Measurements from ENCODE around the gene SLC9C2. TPM values are rescaled to one million over a fixed set of nuclear protein-coding genes. Genes with fewer than 3 reads are reported as not detected.
"Not testable (repeated sequence)": the region's sequence is repeated elsewhere in the genome, so short reads cannot be mapped to it uniquely, and the experiment has no call there.

The SLC9C2 gene
- polyA plus RNA-seq, 1 experiment, result not detected

DNA sequence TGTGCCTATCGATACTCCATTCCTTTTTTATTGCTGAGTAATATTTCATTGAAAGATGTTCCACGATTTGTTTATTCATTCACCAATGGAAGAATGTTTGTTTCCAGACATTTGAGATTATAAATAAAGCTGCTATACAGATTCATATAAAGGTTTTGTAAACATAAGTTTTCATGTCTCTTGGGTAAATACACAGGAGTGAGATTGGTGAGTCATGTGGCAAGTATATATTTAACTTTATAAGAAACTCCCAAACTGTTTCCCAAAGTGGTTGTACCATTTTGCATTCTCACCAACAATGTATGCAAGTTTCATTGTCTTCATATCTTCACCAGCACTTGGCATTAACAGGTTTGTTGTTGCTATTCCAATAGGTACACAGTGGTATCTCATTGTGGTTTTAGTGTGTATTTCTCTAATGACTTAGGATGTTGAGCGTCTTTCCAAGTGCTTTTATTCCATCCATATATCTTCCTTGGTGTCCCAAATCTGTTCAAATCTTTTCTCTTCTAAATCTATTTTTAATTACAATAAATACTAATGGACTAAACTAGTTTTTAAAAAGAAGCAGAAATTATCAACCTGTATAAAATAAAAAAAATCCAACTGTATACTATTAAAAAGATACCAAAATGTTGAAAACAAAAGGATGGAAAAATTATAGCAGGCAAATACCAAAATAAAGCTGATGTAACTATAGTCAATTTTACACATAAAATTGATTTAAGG, 6.6 kb downstream of the SLC9C2 start:
- ChIA-PET POLR2A (no interaction called here), CTCF (no interaction called here)

GRCh38 chr1:173591138-173591537, 11.7 kb downstream of the SLC9C2 start:
- H3K27me3 ChIP-seq (ENCODE audit: control insufficient read depth, insufficient read depth, low read length); H3K4me3 ChIP-seq (ENCODE audit: low read depth, low read length); H3K27ac ChIP-seq (ENCODE audit: low read depth, low read length); DNase-seq (ENCODE audit: low read depth, low spot score); CTCF ChIA-PET; H3K9me3 ChIP-seq (ENCODE audit: control insufficient read depth, insufficient read depth, low read length); POLR2A ChIA-PET: not testable (repeated sequence)

More for the DNA sequence above, 6.6 kb downstream of the SLC9C2 start:
- H3K27ac ChIP-seq (ENCODE audit: low read depth, low read length), result no peak overlapping the region
- DNase-seq (ENCODE audit: low read depth, low spot score), result no peak
- TF ChIP-seq, protein P1, sequence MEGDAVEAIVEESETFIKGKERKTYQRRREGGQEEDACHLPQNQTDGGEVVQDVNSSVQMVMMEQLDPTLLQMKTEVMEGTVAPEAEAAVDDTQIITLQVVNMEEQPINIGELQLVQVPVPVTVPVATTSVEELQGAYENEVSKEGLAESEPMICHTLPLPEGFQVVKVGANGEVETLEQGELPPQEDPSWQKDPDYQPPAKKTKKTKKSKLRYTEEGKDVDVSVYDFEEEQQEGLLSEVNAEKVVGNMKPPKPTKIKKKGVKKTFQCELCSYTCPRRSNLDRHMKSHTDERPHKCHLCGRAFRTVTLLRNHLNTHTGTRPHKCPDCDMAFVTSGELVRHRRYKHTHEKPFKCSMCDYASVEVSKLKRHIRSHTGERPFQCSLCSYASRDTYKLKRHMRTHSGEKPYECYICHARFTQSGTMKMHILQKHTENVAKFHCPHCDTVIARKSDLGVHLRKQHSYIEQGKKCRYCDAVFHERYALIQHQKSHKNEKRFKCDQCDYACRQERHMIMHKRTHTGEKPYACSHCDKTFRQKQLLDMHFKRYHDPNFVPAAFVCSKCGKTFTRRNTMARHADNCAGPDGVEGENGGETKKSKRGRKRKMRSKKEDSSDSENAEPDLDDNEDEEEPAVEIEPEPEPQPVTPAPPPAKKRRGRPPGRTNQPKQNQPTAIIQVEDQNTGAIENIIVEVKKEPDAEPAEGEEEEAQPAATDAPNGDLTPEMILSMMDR (IDR thresholded peaks at IDR 0.05; ENCODE audit: low read depth, low read length), result no peak
- H3K4me3 ChIP-seq (ENCODE audit: low read depth, low read length), result no peak overlapping the region
- no peaks in the 10 kb centered on the region for H3K9me3 ChIP-seq (ENCODE audit: control insufficient read depth, insufficient read depth, low read length)
- peaks cover 2% of the 10 kb centered on the region for H3K27me3 ChIP-seq (ENCODE audit: control insufficient read depth, insufficient read depth, low read length)

DNA sequence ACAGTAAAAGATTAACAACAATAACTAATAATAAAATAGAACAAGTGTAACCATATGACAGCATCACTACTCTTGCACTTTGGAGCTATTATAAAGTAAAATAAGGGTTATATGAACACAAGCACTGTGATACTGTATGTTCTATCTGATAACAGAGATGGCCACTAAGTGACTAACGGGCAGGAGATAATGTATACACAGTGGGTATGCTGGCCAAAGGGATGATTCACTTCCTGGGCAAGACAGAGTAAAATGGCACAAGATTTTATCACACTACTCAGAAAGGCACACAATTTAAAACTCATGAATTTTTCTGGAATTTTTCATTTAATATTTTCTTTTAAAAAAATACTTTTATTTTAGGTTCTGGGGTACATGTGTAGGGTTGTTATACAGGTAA, 12.3 kb downstream of the SLC9C2 start:
- ChIA-PET POLR2A (no interaction called here), CTCF (no interaction called here)
- H3K27me3 ChIP-seq (ENCODE audit: control insufficient read depth, insufficient read depth, low read length), result no peaks in the 10 kb centered on the region
- no peak for DNase-seq (ENCODE audit: low read depth, low spot score)
- TF ChIP-seq, protein P1 (IDR thresholded peaks at IDR 0.05; ENCODE audit: low read depth, low read length), result no peak
- no peaks in the 10 kb centered on the region for H3K9me3 ChIP-seq (ENCODE audit: control insufficient read depth, insufficient read depth, low read length)
- H3K27ac ChIP-seq (ENCODE audit: low read depth, low read length), result no peak overlapping the region
- no peak overlapping the region for H3K4me3 ChIP-seq (ENCODE audit: low read depth, low read length)

GRCh38 chr1:173581383-173582079, 21.3 kb downstream of the SLC9C2 start:
- no peak overlapping the region for H3K27ac ChIP-seq (ENCODE audit: low read depth, low read length)
- peaks cover 3% of the 10 kb centered on the region for H3K27me3 ChIP-seq (ENCODE audit: control insufficient read depth, insufficient read depth, low read length)
- POLR2A ChIA-PET, result interaction anchor here (0.6 kb wide), 1 partner anchor 385 kb away, joined by 4 read pairs; no protein-coding TSS in a partner anchor
- no peak for DNase-seq (ENCODE audit: low read depth, low spot score)
- no peaks in the 10 kb centered on the region for H3K9me3 ChIP-seq (ENCODE audit: control insufficient read depth, insufficient read depth, low read length)
- CTCF ChIA-PET, result interaction anchor here (0.5 kb wide), 1 partner anchor 190 kb away, joined by 12 read pairs; no protein-coding TSS in a partner anchor
- no peak overlapping the region for H3K4me3 ChIP-seq (ENCODE audit: low read depth, low read length)
- TF ChIP-seq, protein P1 (IDR thresholded peaks at IDR 0.05; ENCODE audit: low read depth, low read length), result no peak

DNA sequence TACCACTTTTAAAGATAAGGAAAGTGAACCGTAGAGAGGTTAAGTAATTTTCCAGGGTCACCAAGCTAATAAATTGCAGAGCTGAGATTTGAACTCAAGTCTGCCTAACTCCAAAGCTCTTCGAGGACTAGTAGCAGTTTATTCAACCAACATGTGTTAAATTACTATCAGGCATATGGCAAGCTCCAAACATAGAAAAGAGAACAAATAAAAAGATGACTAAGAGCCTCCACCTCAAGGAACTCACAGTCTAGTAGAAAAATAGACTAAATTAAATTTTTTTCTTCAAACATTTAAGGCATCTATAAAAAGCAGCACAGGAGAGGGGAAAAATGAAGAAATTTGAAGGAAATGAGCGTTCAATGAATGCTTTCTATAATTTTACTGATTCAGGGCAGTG, 22.2 kb downstream of the SLC9C2 start:
- TF ChIP-seq, protein P1 (IDR thresholded peaks at IDR 0.05; ENCODE audit: low read depth, low read length), result no peak
- ChIA-PET CTCF (no interaction called here), POLR2A (no interaction called here)
- Histone ChIP-seq H3K4me3 (ENCODE audit: low read depth, low read length) (no peak overlapping the region), H3K27me3 (ENCODE audit: control insufficient read depth, insufficient read depth, low read length) (peaks cover 3% of the 10 kb centered on the region), H3K9me3 (ENCODE audit: control insufficient read depth, insufficient read depth, low read length) (no peaks in the 10 kb centered on the region), H3K27ac (ENCODE audit: low read depth, low read length) (no peak overlapping the region)
- DNase-seq (ENCODE audit: low read depth, low spot score), result no peak
